ENCODE data around the gene CCDC91.
"Not testable (repeated sequence)": the region's sequence is repeated elsewhere in the genome, so short reads cannot be mapped to it uniquely, and the experiment has no call there.

Gene CCDC91

DNA sequence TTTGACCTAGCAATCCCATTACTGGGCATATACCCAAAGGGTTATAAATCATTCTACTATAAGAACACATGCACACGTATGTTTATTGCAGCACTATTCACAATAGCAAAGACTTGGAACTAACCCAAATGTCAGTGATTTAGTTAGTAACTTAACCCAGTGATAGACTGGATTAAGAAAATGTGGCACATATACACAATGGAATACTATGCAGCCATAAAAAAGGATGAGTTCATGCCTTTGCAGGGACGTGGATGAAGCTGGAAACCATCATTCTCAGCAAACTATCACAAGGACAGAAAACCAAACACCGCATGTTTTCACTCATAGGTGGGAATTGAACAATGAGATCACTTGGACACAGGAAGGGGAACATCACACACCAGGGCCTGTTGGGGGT lies 189.5 kb downstream of the CCDC91 start:
- H3K9me3 ChIP-seq (ENCODE audit: control insufficient read depth, insufficient read depth, low read depth, low read length); CTCF ChIA-PET; H3K36me3 ChIP-seq (ENCODE audit: control insufficient read depth in 2 of 2, insufficient read depth in 1 of 2, low read length in 2 of 2); H3K4me3 ChIP-seq (ENCODE audit: low read depth, low read length); POLR2A ChIA-PET; H3K27ac ChIP-seq (ENCODE audit: extremely low read depth, low read depth, low read length); H3K4me1 ChIP-seq (ENCODE audit: control insufficient read depth, insufficient read depth, low read length): not testable (repeated sequence)
- TF ChIP-seq ZNF146 (tag by site-specific recombination; IDR thresholded peaks at IDR 0.05), result peak; percentile 85

GRCh38 chr12:28383368-28383767 lies 193.1 kb downstream of the CCDC91 start:
- TF ChIP-seq ZNF843 (tag by site-specific recombination; IDR thresholded peaks at IDR 0.05), result no peak
- TF ChIP-seq ZNF791 (tag by site-specific recombination; IDR thresholded peaks at IDR 0.05), result no peak
- no peak for TF ChIP-seq ZNF654 (tag by site-specific recombination; IDR thresholded peaks at IDR 0.05; ENCODE audit: low read depth)
- no peak for TF ChIP-seq ZSCAN16 (tag by site-specific recombination; IDR thresholded peaks at IDR 0.05)
- TF ChIP-seq ZNF629 (tag by site-specific recombination; IDR thresholded peaks at IDR 0.05), result no peak
- TF ChIP-seq KLF1 (tag by site-specific recombination; IDR thresholded peaks at IDR 0.05), result no peak
- no peak for TF ChIP-seq BCL11A (tag by site-specific recombination; IDR thresholded peaks at IDR 0.05; ENCODE audit: low read depth)
- no peak for TF ChIP-seq ZNF280D (tag by site-specific recombination; IDR thresholded peaks at IDR 0.05)
- TF ChIP-seq ZNF155 (tag by site-specific recombination; IDR thresholded peaks at IDR 0.05), result no peak
- no peak for TF ChIP-seq ZNF362 (tag by site-specific recombination; IDR thresholded peaks at IDR 0.05)
- no peak for TF ChIP-seq ZNF423 (tag by site-specific recombination; IDR thresholded peaks at IDR 0.05)
- no peak for TF ChIP-seq ZNF544 (tag by site-specific recombination; IDR thresholded peaks at IDR 0.05)
- TF ChIP-seq ZNF596 (tag by site-specific recombination; IDR thresholded peaks at IDR 0.05), result no peak
- TF ChIP-seq ZBTB1 (tag by site-specific recombination; IDR thresholded peaks at IDR 0.05), result no peak
- no peak for TF ChIP-seq ZNF623 (tag by site-specific recombination; IDR thresholded peaks at IDR 0.05)
- TF ChIP-seq, protein P1, sequence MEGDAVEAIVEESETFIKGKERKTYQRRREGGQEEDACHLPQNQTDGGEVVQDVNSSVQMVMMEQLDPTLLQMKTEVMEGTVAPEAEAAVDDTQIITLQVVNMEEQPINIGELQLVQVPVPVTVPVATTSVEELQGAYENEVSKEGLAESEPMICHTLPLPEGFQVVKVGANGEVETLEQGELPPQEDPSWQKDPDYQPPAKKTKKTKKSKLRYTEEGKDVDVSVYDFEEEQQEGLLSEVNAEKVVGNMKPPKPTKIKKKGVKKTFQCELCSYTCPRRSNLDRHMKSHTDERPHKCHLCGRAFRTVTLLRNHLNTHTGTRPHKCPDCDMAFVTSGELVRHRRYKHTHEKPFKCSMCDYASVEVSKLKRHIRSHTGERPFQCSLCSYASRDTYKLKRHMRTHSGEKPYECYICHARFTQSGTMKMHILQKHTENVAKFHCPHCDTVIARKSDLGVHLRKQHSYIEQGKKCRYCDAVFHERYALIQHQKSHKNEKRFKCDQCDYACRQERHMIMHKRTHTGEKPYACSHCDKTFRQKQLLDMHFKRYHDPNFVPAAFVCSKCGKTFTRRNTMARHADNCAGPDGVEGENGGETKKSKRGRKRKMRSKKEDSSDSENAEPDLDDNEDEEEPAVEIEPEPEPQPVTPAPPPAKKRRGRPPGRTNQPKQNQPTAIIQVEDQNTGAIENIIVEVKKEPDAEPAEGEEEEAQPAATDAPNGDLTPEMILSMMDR (tag by site-specific recombination; IDR thresholded peaks at IDR 0.05), result no peak
- TF ChIP-seq REPIN1 (tag by site-specific recombination; IDR thresholded peaks at IDR 0.05; ENCODE audit: low read depth), result no peak
- TF ChIP-seq, protein P2, sequence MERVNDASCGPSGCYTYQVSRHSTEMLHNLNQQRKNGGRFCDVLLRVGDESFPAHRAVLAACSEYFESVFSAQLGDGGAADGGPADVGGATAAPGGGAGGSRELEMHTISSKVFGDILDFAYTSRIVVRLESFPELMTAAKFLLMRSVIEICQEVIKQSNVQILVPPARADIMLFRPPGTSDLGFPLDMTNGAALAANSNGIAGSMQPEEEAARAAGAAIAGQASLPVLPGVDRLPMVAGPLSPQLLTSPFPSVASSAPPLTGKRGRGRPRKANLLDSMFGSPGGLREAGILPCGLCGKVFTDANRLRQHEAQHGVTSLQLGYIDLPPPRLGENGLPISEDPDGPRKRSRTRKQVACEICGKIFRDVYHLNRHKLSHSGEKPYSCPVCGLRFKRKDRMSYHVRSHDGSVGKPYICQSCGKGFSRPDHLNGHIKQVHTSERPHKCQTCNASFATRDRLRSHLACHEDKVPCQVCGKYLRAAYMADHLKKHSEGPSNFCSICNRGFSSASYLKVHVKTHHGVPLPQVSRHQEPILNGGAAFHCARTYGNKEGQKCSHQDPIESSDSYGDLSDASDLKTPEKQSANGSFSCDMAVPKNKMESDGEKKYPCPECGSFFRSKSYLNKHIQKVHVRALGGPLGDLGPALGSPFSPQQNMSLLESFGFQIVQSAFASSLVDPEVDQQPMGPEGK (tag by site-specific recombination; IDR thresholded peaks at IDR 0.05), result no peak
- no peak for TF ChIP-seq ZNF777 (tag by site-specific recombination; IDR thresholded peaks at IDR 0.05; ENCODE audit: borderline replicate concordance)
- TF ChIP-seq, protein P3, sequence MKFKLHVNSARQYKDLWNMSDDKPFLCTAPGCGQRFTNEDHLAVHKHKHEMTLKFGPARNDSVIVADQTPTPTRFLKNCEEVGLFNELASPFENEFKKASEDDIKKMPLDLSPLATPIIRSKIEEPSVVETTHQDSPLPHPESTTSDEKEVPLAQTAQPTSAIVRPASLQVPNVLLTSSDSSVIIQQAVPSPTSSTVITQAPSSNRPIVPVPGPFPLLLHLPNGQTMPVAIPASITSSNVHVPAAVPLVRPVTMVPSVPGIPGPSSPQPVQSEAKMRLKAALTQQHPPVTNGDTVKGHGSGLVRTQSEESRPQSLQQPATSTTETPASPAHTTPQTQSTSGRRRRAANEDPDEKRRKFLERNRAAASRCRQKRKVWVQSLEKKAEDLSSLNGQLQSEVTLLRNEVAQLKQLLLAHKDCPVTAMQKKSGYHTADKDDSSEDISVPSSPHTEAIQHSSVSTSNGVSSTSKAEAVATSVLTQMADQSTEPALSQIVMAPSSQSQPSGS (tag by site-specific recombination; IDR thresholded peaks at IDR 0.05; ENCODE audit: low read depth), result no peak
- POLR2A ChIA-PET, result no interaction called here
- H3K9me3 ChIP-seq (ENCODE audit: control insufficient read depth, insufficient read depth, low read depth, low read length), result no peaks in the 10 kb centered on the region
- CTCF ChIA-PET, result no interaction called here
- H3K36me3 ChIP-seq (ENCODE audit: control insufficient read depth in 2 of 2, insufficient read depth in 1 of 2, low read length in 2 of 2), result no peaks in the 10 kb centered on the region
- no peaks in the 10 kb centered on the region for H3K4me1 ChIP-seq (ENCODE audit: control insufficient read depth, insufficient read depth, low read length)
- H3K4me3 ChIP-seq (ENCODE audit: low read depth, low read length), result no peak overlapping the region
- H3K27ac ChIP-seq (ENCODE audit: extremely low read depth, low read depth, low read length), result no peak overlapping the region

All from HEK293 (cell line).